Thoracic aorta (tissue), 2 donors: Measurements from ENCODE around the gene LCN9. TPM values are rescaled to one million over a fixed set of nuclear protein-coding genes. Genes with fewer than 3 reads are reported as not detected.

ENCODE experiments used
- ATAC-seq: fragments of 150-250 bp; one replicate; pipeline ENCODE4 v1.8.0; 2017; ENCODE audit warnings: low read depth; ENCODE audit not compliant: insufficient number of reproducible peaks, low FRiP score
- DNase-seq: peaks from one replicate; pipeline ENCODE4 v3.0.0-alpha.2; 2020; ENCODE audit warnings: low spot score
- H3K27ac ChIP-seq, 2 donors: fragments of 200-600 bp; sonication (generic); 1 replicate in 1 of 2; 2 replicates in 1 of 2; pipeline ENCODE4 v1.5.1; 2016; ENCODE audit warnings: mild to moderate bottlenecking in 2 of 2, moderate library complexity in 2 of 2
- H3K27me3 ChIP-seq: fragments of 200-600 bp; sonication (generic); replicated peaks from 2 replicates; pipeline ENCODE4 v1.6.0; 2016; ENCODE audit warnings: mild to moderate bottlenecking; ENCODE audit not compliant: insufficient read depth
- H3K36me3 ChIP-seq: fragments of 200-600 bp; sonication (generic); one replicate; pipeline ENCODE4 v1.5.1; 2016
- H3K4me1 ChIP-seq, 2 donors: fragments of 200-600 bp; sonication (generic); 1 replicate in 1 of 2; 2 replicates in 1 of 2; pipeline versions ENCODE4 v1.5.1 to v1.6.0; 2016; ENCODE audit warnings: low read depth in 2 of 2, mild to moderate bottlenecking in 1 of 2; ENCODE audit not compliant: control insufficient read depth in 1 of 2
- H3K4me3 ChIP-seq: fragments of 200-600 bp; sonication (generic); 2 replicates; pipeline ENCODE4 v1.5.1; 2016; ENCODE audit warnings: mild to moderate bottlenecking
- H3K9me3 ChIP-seq: fragments of 200-600 bp; sonication (generic); 2 replicates; pipeline ENCODE4 v1.5.1; 2016
- CTCF ChIP-seq: fragments of 200-600 bp; sonication (generic); IDR thresholded peaks from one replicate; pipeline ENCODE4 v1.5.1; 2019; ENCODE audit warnings: antibody characterized with exemption
- total RNA-seq, 2 donors: library from RNA; depleted of rRNA; stranded (reverse); fragments of >200 nt; gene quantifications; one replicate each; pipeline versions ENCODE4 v1.1.0 to v1.2.3, GENCODE V29; 2016

LCN9 gene
- total RNA-seq, 2 donors from 2014 or later = not detected

GRCh38 chr9:135639196-135639595 lies 23.9 kb upstream of the LCN9 start, which contains the start of gene GLT6D1:
TSS of gene GLT6D1 (minus strand) at chr9:135639540. CDS start at chr9:135639187, 353 bp downstream.
- Histone ChIP-seq H3K36me3 (no peaks in the 10 kb centered on the region), H3K4me3 (no peak within 1 kb of the TSS), H3K9me3 (peaks cover under 1% of the 10 kb centered on the region), H3K4me1 (no peaks in the 10 kb centered on the region), H3K27me3 (no peaks in the 10 kb centered on the region), H3K27ac (no peak within 1 kb of the TSS)
- DNase-seq = no peak
- no peak for TF ChIP-seq CTCF
- ATAC-seq = no peak

DNA sequence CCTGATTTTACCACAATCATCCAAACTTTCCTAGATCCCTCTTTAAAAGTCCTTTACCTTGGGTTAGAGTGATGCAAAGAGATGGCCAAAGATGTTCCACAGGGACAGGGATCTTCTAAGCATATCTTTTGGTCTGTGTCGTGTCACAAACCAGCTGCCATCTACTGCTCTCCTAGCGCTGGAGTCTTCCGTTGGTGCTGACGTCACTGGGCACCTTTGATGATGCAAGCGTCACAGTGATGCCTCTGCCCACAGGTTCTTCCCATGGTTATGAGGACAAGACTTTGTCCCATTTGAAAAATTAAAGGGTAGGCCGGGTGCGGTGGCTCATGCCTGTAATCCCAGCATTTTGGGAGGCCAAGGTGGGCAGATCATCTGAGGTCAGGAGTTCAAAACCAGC lies 22.1 kb upstream of the LCN9 start:
- Histone ChIP-seq H3K27me3 (no peaks in the 10 kb centered on the region), H3K36me3 (no peaks in the 10 kb centered on the region), H3K27ac (no peak overlapping the region), H3K4me1 (no peaks in the 10 kb centered on the region), H3K4me3 (no peak overlapping the region), H3K9me3 (peaks cover 10% of the 10 kb centered on the region)
- TF ChIP-seq CTCF = no peak
- no peak for ATAC-seq
- DNase-seq = no peak

DNA sequence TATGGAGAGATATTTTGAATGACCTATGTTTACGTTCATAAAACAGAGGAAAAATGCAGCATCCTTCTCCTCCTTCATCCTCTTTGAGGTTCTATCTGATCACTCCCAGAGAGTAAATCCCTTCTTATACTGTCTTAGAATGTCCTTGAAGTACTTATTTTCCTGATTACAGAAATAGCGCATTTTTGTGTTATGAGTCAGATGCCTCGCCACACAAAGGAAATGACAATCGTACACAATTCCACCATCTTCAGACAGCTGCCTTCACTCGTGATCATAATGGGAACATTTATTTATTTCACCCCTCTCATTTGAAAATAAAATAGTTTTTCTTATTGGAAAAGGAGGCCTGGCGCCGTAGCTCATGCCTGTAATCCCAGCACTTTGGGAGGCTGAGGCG lies 21.4 kb upstream of the LCN9 start:
- H3K27ac ChIP-seq = no peak overlapping the region
- no peaks in the 10 kb centered on the region for H3K27me3 ChIP-seq
- ATAC-seq (no peak), DNase-seq (no peak)
- no peaks in the 10 kb centered on the region for H3K36me3 ChIP-seq
- TF ChIP-seq CTCF = no peak
- H3K4me1 ChIP-seq = no peaks in the 10 kb centered on the region
- H3K9me3 ChIP-seq = peaks cover 10% of the 10 kb centered on the region
- no peak overlapping the region for H3K4me3 ChIP-seq

DNA sequence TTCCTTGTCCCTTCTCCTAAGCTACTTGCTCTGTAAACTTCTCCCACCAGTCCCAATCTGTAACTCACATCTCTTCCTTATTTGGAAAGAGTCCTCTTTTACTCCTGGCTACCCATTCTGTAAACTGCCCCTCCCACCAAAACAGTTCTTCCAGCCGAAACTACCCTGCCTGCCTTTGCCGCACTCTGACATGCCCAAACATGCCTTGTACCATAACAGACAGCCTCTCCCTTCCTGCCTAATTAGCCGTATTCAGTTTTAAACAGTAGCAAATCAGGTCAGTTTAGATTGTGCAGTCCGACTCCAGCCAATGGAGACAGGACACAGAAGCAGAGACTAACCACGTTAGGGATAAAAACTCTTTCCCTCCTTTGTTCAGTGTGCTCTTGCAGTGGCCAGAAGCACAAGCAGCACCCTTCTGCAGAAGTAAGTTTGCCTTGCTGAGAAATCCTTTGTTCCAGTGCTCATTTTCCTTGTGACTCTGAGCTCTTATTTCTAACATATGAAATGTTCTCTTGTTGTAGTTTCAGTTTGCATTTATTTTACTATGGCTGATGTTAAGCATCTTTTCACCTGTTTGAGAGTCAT lies 18.4 kb upstream of the LCN9 start:
- no peak for TF ChIP-seq CTCF
- Histone ChIP-seq H3K36me3 (no peaks in the 10 kb centered on the region), H3K27me3 (no peaks in the 10 kb centered on the region), H3K27ac (no peak overlapping the region), H3K4me1 (no peaks in the 10 kb centered on the region), H3K4me3 (no peak overlapping the region), H3K9me3 (peaks cover 29% of the 10 kb centered on the region)
- DNase-seq (no peak), ATAC-seq (no peak)

GRCh38 chr9:135647884-135648283 lies 15.2 kb upstream of the LCN9 start:
- Histone ChIP-seq H3K27me3 (no peaks in the 10 kb centered on the region), H3K9me3 (peaks cover 29% of the 10 kb centered on the region), H3K36me3 (no peaks in the 10 kb centered on the region), H3K4me1 (no peaks in the 10 kb centered on the region), H3K27ac (no peak overlapping the region), H3K4me3 (no peak overlapping the region)
- no peak for ATAC-seq
- no peak for TF ChIP-seq CTCF
- DNase-seq = no peak
